ENCODE data around the gene OR52A5.
"Not testable (repeated sequence)": the region's sequence is repeated elsewhere in the genome, so short reads cannot be mapped to it uniquely, and the experiment has no call there.

OR52A5 gene

GRCh38 chr11:5137996-5138395 is at the start of gene OR52A5:
Gene OR52A5, minus strand, starts transcription at chr11:5138356. Its CDS starts 5,714 bp downstream, at chr11:5132642.
- DNase-seq: no peak

GRCh38 chr11:5178046-5178837 is 40.1 kb upstream of the OR52A5 start:
- no peak for DNase-seq

- no peak for DNase-seq
Observed at GRCh38 chr11:5174934-5175333, 36.8 kb upstream of the OR52A5 start.

- DNase-seq: no peak
Observed at GRCh38 chr11:5171856-5172255, 33.7 kb upstream of the OR52A5 start.

- not testable (repeated sequence) for DNase-seq
Observed at GRCh38 chr11:5165898-5166297, 27.7 kb upstream of the OR52A5 start.

- DNase-seq: not testable (repeated sequence)
Observed at GRCh38 chr11:5164807-5165206, 26.7 kb upstream of the OR52A5 start.

- DNase-seq: not testable (repeated sequence)
Observed at GRCh38 chr11:5161045-5161444, 22.9 kb upstream of the OR52A5 start.

- DNase-seq: not testable (repeated sequence)
Observed at GRCh38 chr11:5160217-5160616, 22.1 kb upstream of the OR52A5 start.

- no peak for DNase-seq
Observed at GRCh38 chr11:5159806-5160205, 21.6 kb upstream of the OR52A5 start.

GRCh38 chr11:5154657-5155056 is 16.5 kb upstream of the OR52A5 start, which contains the start of gene OR52A1:
Gene OR52A1, minus strand, starts transcription at chr11:5154757. Its CDS starts 2,388 bp downstream, at chr11:5152369.
- DNase-seq: no peak

GRCh38 chr11:5153574-5154431 is 15.6 kb upstream of the OR52A5 start:
- DNase-seq: no peak

- DNase-seq: no peak
Observed at GRCh38 chr11:5151713-5152153, 13.6 kb upstream of the OR52A5 start.

- not testable (repeated sequence) for DNase-seq
Observed at GRCh38 chr11:5144206-5144605, 6.0 kb upstream of the OR52A5 start.

- DNase-seq: no peak
Observed at GRCh38 chr11:5137014-5137413, 1.1 kb downstream of the OR52A5 start.

- DNase-seq: no peak
Observed at GRCh38 chr11:5136261-5136660, 1.9 kb downstream of the OR52A5 start.

- no peak for DNase-seq
Observed at GRCh38 chr11:5131584-5132335, 6.4 kb downstream of the OR52A5 start.

- DNase-seq: no peak
Observed at GRCh38 chr11:5129457-5129877, 8.7 kb downstream of the OR52A5 start.

GRCh38 chr11:5124891-5125620 is 13.1 kb downstream of the OR52A5 start:
- DNase-seq: no peak

GRCh38 chr11:5123802-5124521 is 14.2 kb downstream of the OR52A5 start:
- no peak for DNase-seq

- DNase-seq: no peak
Observed at GRCh38 chr11:5118893-5119292, 19.3 kb downstream of the OR52A5 start.

GRCh38 chr11:5117588-5117987 is 20.6 kb downstream of the OR52A5 start:
- DNase-seq: no peak

- no peak for DNase-seq
Observed at GRCh38 chr11:5115339-5115738, 22.8 kb downstream of the OR52A5 start.

Data from 8988T (cell line).